ENCODE measurements around the gene MSRB1. TPM values are rescaled to one million over a fixed set of nuclear protein-coding genes. Genes with fewer than 3 reads are reported as not detected.
A peak's percentile ranks its signal among the peaks of the same experiment; 100 is the strongest.

MSRB1 gene
- total and polyA plus RNA-seq, 11 donors = 12.4 to 70.2 (median 33.7) TPM

- Histone ChIP-seq H3K27me3 (peaks cover 12 to 51% (median 26%) of the 10 kb centered on the region in 9 donors), H3K9me3 (no peaks in the 10 kb centered on the region), H3K4me1 (peaks cover 3 to 39% (median 20%) of the 10 kb centered on the region in 12 donors), H3K4me3 (peak overlapping the region; percentile 59 to 98 (median 86)), H3K27ac (peak overlapping the region in 11 of 12 donors; percentile 62 to 88 (median 80)), H3K36me3 (peaks cover 0 to 20% (median 13%) of the 10 kb centered on the region in 9 donors)
- no peak for TF ChIP-seq POLR2A (IDR thresholded peaks at IDR 0.05)
- TF ChIP-seq, protein P1, sequence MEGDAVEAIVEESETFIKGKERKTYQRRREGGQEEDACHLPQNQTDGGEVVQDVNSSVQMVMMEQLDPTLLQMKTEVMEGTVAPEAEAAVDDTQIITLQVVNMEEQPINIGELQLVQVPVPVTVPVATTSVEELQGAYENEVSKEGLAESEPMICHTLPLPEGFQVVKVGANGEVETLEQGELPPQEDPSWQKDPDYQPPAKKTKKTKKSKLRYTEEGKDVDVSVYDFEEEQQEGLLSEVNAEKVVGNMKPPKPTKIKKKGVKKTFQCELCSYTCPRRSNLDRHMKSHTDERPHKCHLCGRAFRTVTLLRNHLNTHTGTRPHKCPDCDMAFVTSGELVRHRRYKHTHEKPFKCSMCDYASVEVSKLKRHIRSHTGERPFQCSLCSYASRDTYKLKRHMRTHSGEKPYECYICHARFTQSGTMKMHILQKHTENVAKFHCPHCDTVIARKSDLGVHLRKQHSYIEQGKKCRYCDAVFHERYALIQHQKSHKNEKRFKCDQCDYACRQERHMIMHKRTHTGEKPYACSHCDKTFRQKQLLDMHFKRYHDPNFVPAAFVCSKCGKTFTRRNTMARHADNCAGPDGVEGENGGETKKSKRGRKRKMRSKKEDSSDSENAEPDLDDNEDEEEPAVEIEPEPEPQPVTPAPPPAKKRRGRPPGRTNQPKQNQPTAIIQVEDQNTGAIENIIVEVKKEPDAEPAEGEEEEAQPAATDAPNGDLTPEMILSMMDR (IDR thresholded peaks at IDR 0.05) = no peak
- DNase-seq (no peak), ATAC-seq (peak in 2 of 4 donors; percentile 1 to 20)
- WGBS, 4 donors = 11 to 22% (median 12%) methylated on average over 19 to 58 of the region's 58 CpGs
- intact Hi-C loops (cut with DNase I) = loop anchor here in 1 of 10 donors (2.0 kb wide), 1 partner anchor 24 kb away; the partner anchor contains the start of gene ZNF598
These were observed 41.6 kb upstream of the MSRB1 start for GRCh38 chr16:1984347-1985225.

DNA sequence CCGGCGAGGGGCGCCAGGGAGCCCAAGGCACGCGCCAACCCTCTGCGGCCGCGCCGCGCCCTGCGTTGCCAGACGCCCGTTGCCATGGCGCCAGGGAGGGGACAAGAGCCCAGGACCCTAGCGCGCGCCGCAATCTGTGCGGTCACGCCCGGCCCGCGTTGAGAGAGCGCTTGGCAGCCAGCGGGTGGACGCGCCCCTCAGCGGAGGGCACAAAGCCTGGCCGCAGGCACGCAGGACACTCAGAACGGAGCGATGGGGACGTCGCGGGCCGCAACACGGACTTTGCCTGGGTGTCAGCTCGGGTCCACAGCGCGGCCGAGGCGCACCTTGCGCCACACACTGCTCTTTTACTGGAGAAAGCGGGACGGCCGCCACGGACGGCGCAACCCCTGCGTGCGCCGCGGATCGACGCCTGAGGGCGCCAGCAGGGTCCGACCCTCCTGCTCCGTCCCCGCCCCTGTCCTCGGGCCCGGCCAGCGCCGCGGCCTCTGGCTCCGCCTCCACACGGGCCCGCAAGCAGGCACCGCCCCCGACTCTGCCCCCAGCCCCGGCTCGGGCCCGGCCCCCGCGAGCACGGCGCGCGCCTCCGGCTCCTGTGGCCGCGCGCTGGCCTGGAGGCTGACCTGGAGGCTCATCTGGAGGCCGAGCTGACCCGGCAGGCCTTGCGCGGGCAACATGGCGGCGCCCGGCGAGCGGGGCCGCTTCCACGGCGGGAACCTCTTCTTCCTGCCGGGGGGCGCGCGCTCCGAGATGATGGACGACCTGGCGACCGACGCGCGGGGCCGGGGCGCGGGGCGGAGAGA is 40.7 kb upstream of the MSRB1 start, which contains the start of gene GFER:
GFER (plus strand) TSS at position 650 of the 803 bp plus-strand sequence; CDS start at position 676, 26 bp downstream.
- peak in 1 of 2 donors; percentile 74 for TF ChIP-seq POLR2A (IDR thresholded peaks at IDR 0.05)
- TF ChIP-seq, protein P1 (IDR thresholded peaks at IDR 0.05) = peak in 10 of 12 donors; percentile 6 to 73 (median 48)
- no peaks in the 10 kb centered on the region for H3K9me3 ChIP-seq
- peaks cover 3 to 43% (median 20%) of the 10 kb centered on the region in 12 donors for H3K4me1 ChIP-seq
- 0% methylated on average over 30 to 109 of the region's 109 CpGs; no CpG with 5 or more reads in 1 of the 4 donors for WGBS, 4 donors
- peak within 1 kb of the TSS; percentile 59 to 98 (median 86) for H3K4me3 ChIP-seq
- peak within 1 kb of the TSS; percentile 25 to 88 (median 80) for H3K27ac ChIP-seq
- peaks cover 0 to 21% (median 13%) of the 10 kb centered on the region in 9 donors for H3K36me3 ChIP-seq
- ATAC-seq = peak; percentile 91 to 96 (median 95)
- H3K27me3 ChIP-seq = peaks cover 9 to 51% (median 26%) of the 10 kb centered on the region in 9 donors
- DNase-seq = peak; percentile 92 to 95 (median 93)
- intact Hi-C loops (cut with DNase I) = loop anchor here in 1 of 10 donors (2.0 kb wide), 1 partner anchor 25 kb away; the partner anchor contains the start of gene ZNF598

DNA sequence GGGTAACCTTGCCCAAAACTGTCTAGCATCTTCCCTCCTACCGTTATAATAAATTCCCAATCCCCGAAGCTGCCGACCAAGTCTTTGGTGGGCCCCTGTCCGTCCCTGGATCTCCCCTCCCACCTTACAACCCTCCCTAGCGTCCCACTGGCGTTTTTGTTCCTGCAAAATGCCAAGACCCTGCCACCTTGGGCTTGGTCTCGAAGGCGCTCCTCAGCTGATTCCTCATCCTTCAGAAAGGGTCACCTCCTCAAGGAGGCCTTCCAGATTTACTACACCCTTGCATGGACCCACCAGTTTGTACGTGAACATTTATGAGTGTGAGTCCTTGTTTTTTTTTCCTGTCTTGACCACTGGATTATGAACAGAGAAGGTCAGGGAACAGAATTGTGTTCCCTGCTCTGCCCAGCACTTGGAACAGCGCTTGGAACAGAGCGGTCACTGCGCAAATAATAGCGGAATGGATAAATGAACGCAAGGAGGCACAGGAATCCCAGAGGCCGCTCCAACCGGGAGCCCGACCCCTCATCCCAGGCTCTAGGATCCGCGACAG is 40.1 kb upstream of the MSRB1 start:
- Histone ChIP-seq H3K4me3 (peak overlapping the region; percentile 59 to 98 (median 86)), H3K36me3 (peaks cover 0 to 28% (median 17%) of the 10 kb centered on the region in 9 donors), H3K9me3 (no peaks in the 10 kb centered on the region), H3K27ac (peak overlapping the region; percentile 25 to 88 (median 80)), H3K4me1 (peaks cover 3 to 43% (median 20%) of the 10 kb centered on the region in 12 donors), H3K27me3 (peaks cover 7 to 51% (median 28%) of the 10 kb centered on the region in 9 donors)
- ATAC-seq (no peak), DNase-seq (no peak)
- 22 to 47% (median 26%) methylated on average over 14 to 19 of the region's 19 CpGs for WGBS, 4 donors
- TF ChIP-seq, protein P1 (IDR thresholded peaks at IDR 0.05) = no peak
- TF ChIP-seq POLR2A (IDR thresholded peaks at IDR 0.05) = no peak
- intact Hi-C loops (cut with DNase I) = no loop called here
